ENCODE data around the gene MKKS. TPM values are rescaled to one million over a fixed set of nuclear protein-coding genes. Genes with fewer than 3 reads are reported as not detected.

MKKS gene
- total and polyA plus RNA-seq, 2 of the 13 experiments (the other 11 are each of a cell fraction or from before 2014, with no cell fraction given), result 26.7 to 34.5 TPM

GRCh38 chr20:10352934-10353824 is 80.8 kb downstream of the MKKS start (continued):
- TF ChIP-seq, protein P1, sequence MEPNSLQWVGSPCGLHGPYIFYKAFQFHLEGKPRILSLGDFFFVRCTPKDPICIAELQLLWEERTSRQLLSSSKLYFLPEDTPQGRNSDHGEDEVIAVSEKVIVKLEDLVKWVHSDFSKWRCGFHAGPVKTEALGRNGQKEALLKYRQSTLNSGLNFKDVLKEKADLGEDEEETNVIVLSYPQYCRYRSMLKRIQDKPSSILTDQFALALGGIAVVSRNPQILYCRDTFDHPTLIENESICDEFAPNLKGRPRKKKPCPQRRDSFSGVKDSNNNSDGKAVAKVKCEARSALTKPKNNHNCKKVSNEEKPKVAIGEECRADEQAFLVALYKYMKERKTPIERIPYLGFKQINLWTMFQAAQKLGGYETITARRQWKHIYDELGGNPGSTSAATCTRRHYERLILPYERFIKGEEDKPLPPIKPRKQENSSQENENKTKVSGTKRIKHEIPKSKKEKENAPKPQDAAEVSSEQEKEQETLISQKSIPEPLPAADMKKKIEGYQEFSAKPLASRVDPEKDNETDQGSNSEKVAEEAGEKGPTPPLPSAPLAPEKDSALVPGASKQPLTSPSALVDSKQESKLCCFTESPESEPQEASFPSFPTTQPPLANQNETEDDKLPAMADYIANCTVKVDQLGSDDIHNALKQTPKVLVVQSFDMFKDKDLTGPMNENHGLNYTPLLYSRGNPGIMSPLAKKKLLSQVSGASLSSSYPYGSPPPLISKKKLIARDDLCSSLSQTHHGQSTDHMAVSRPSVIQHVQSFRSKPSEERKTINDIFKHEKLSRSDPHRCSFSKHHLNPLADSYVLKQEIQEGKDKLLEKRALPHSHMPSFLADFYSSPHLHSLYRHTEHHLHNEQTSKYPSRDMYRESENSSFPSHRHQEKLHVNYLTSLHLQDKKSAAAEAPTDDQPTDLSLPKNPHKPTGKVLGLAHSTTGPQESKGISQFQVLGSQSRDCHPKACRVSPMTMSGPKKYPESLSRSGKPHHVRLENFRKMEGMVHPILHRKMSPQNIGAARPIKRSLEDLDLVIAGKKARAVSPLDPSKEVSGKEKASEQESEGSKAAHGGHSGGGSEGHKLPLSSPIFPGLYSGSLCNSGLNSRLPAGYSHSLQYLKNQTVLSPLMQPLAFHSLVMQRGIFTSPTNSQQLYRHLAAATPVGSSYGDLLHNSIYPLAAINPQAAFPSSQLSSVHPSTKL (CRISPR knock-in tag; IDR thresholded peaks at IDR 0.05), result peak; percentile 40
- TF ChIP-seq PATZ1 (CRISPR knock-in tag; IDR thresholded peaks at IDR 0.05) (peak; percentile 31; the same call in 1 of the 2 replicates), FOXP4 (CRISPR knock-in tag; IDR thresholded peaks at IDR 0.05) (0 out of 2 replicates have a peak, but pooled peaks have one; percentile 10), ISL2 (CRISPR knock-in tag; IDR thresholded peaks at IDR 0.05) (peak; percentile 13; the same call in 1 of the 2 replicates), SOX5 (CRISPR knock-in tag; IDR thresholded peaks at IDR 0.05; ENCODE audit: borderline replicate concordance) (peak; percentile 27; the same call in 1 of the 2 replicates), CEBPG (CRISPR knock-in tag; IDR thresholded peaks at IDR 0.05) (0 out of 2 replicates have a peak, but pooled peaks have one; percentile 7), RARA (CRISPR knock-in tag; IDR thresholded peaks at IDR 0.05) (peak; percentile 62), XBP1 (CRISPR knock-in tag; IDR thresholded peaks at IDR 0.05) (no peak), TCF12 (IDR thresholded peaks at IDR 0.05) (no peak), TCF12 (CRISPR knock-in tag; IDR thresholded peaks at IDR 0.05) (no peak), NFIC (IDR thresholded peaks at IDR 0.05; ENCODE audit: low read length) (peak; percentile 49; the same call in 1 of the 2 replicates), ZNF256 (CRISPR knock-in tag; conservative IDR thresholded peaks at IDR 0.05) (no peak), HMG20A (CRISPR knock-in tag; IDR thresholded peaks at IDR 0.05; ENCODE audit: borderline replicate concordance) (peak; percentile 21; the same call in 1 of the 2 replicates), NCOA2 (CRISPR knock-in tag; IDR thresholded peaks at IDR 0.05) (peak; percentile 23; the same call in 1 of the 2 replicates), ZFP1 (CRISPR knock-in tag; IDR thresholded peaks at IDR 0.05) (no peak)

Measured in HepG2 (cell line).